ENCODE results near the gene ABCC4.

The ABCC4 gene

DNA sequence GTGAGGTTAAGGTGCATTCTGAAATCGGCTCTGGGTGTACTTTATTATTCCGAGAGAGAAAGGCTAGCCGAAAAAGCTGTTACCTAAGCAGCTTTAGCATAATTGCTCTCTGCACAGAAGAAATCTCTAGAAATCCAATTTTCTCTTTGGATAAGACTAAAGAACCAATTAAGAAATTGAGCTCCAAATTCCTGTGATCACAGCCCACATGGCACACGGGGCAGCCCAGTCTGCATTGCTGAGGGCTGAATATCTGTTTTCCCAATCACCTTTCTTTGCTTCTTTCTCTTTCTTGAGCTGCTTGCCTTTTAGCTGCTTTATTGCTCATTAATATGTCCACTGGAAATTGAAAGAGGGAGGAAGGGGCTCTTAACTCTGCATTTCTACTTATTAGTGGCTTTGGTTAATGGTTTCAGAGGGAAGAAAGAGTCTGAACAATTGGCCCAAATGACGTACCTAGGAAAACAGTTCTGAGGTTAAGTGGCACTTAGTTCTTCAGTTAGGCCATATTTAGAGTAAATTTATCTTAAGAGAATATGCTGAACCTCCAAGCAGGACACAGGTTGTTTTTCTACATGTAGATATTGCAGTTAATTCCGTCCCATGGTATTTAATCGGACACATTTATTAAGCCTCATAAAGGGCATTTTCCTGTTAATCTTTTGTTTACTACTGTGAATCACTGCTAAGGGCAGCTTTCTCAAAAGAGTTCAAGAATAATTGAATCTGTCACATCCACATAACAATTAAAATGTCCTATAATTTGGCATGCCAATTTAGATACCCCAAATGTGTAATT, 265.7 kb downstream of the ABCC4 start:
- Histone ChIP-seq H3K27me3 (no peaks in the 10 kb centered on the region), H3K4me1 (no peaks in the 10 kb centered on the region), H3K9me3 (no peaks in the 10 kb centered on the region), H3K27ac (no peak overlapping the region), H3K4me3 (no peak overlapping the region), H3K36me3 (no peaks in the 10 kb centered on the region)
- intact Hi-C loops (cut with DNase I; ENCODE audit: low total_unique reads) = no loop called here
- DNase-seq = no peak
- TF ChIP-seq, protein P1, sequence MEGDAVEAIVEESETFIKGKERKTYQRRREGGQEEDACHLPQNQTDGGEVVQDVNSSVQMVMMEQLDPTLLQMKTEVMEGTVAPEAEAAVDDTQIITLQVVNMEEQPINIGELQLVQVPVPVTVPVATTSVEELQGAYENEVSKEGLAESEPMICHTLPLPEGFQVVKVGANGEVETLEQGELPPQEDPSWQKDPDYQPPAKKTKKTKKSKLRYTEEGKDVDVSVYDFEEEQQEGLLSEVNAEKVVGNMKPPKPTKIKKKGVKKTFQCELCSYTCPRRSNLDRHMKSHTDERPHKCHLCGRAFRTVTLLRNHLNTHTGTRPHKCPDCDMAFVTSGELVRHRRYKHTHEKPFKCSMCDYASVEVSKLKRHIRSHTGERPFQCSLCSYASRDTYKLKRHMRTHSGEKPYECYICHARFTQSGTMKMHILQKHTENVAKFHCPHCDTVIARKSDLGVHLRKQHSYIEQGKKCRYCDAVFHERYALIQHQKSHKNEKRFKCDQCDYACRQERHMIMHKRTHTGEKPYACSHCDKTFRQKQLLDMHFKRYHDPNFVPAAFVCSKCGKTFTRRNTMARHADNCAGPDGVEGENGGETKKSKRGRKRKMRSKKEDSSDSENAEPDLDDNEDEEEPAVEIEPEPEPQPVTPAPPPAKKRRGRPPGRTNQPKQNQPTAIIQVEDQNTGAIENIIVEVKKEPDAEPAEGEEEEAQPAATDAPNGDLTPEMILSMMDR (IDR thresholded peaks at IDR 0.05) = no peak

DNA sequence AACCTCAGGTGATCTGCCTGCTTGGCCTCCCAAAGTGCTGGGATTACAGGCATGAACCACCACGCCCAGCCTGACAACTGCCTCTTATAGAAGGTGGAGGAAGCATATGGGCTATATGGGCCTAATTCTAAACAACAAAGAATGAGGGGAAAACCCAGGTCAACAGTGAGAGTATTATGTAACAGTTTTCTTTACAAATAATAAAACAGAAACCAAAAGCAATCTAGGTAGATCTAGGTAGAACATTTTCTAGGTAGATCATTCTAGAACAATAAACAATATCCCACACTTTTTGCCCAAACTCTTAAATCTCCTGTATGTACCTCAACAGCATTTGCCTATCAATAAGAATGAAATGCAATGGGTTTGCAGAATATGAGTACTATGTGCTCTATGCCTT, 267.4 kb downstream of the ABCC4 start:
- H3K27ac ChIP-seq = no peak overlapping the region
- intact Hi-C loops (cut with DNase I; ENCODE audit: low total_unique reads) = no loop called here
- H3K4me3 ChIP-seq = no peak overlapping the region
- TF ChIP-seq, protein P1 (IDR thresholded peaks at IDR 0.05) = no peak
- no peaks in the 10 kb centered on the region for H3K36me3 ChIP-seq
- H3K9me3 ChIP-seq = no peaks in the 10 kb centered on the region
- DNase-seq = no peak
- no peaks in the 10 kb centered on the region for H3K4me1 ChIP-seq
- no peaks in the 10 kb centered on the region for H3K27me3 ChIP-seq

DNA sequence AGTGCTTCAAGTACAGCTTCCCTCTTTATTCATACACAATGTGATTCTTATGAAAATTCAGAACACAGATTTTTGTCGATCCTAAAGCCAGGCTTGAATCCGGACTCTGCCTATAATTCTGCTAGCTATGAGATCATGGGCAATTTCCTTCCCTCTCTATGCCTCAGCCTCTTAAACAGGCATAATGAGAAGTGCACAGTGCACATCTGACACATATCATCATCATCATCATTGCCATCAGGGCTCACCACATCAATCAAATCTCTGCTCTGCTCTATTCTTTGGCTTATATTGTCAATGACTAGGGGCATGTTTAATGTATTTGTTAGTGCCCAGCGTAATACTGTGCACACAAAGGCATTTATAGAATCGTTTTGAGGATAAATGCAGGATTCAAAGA, 269.1 kb downstream of the ABCC4 start:
- no peaks in the 10 kb centered on the region for H3K27me3 ChIP-seq
- H3K4me3 ChIP-seq = no peak overlapping the region
- TF ChIP-seq, protein P1 (IDR thresholded peaks at IDR 0.05) = no peak
- intact Hi-C loops (cut with DNase I; ENCODE audit: low total_unique reads) = no loop called here
- H3K4me1 ChIP-seq = no peaks in the 10 kb centered on the region
- no peak for DNase-seq
- H3K9me3 ChIP-seq = no peaks in the 10 kb centered on the region
- H3K27ac ChIP-seq = no peak overlapping the region
- H3K36me3 ChIP-seq = no peaks in the 10 kb centered on the region

DNA sequence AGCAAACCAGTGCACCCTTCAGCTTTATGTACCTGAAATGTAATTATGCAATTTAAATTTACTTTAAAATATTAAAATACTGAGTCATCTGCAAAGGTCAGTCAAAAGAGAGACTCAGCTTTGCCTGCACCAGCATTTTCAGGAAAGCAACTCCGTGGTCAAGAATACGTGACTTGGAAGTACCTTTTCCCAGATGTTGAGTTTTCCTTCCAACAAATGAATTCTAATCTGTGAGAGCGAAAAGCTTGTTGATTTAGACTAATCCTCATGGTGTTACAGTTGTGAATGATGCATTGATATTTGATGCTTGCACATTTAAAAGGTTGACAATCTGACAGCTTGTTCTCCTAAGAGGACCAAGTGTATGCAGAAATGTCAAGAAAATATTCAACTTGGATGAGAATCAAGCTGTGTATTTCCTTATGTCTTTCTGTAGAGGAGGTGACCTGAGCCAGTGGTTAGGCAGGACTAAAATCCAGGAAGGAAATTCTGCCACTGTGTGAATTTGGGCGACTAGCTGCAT, 270.4 kb downstream of the ABCC4 start:
- TF ChIP-seq, protein P1 (IDR thresholded peaks at IDR 0.05) = no peak
- intact Hi-C loops (cut with DNase I; ENCODE audit: low total_unique reads) = no loop called here

DNA sequence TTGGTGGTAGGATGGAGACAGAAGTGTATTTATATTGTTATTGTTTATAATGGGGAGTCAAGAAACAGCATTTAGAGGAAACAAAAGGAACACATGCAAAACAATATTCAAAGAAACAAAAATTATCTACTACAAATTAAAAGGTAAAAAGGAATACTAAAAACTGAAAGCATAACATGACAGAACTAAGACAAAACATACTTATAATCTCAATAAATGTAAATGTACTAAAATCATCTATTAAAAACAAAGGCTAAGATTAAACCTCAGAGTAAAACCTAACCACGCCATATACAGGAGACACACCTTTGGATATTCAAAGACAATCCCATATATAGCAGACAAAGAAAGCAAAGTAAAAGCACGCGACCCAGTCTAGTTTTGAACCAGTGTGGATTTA, 273.6 kb downstream of the ABCC4 start:
- DNase-seq = no peak
- intact Hi-C loops (cut with DNase I; ENCODE audit: low total_unique reads) = no loop called here
- no peaks in the 10 kb centered on the region for H3K36me3 ChIP-seq

More for the DNA sequence above, 270.4 kb downstream of the ABCC4 start:
- no peak for DNase-seq
- Histone ChIP-seq H3K27me3 (no peaks in the 10 kb centered on the region), H3K4me3 (no peak overlapping the region), H3K27ac (no peak overlapping the region), H3K9me3 (no peaks in the 10 kb centered on the region), H3K4me1 (no peaks in the 10 kb centered on the region), H3K36me3 (no peaks in the 10 kb centered on the region)

More for the DNA sequence above, 273.6 kb downstream of the ABCC4 start:
- TF ChIP-seq, protein P1 (IDR thresholded peaks at IDR 0.05) = no peak
- Histone ChIP-seq H3K27ac (no peak overlapping the region), H3K9me3 (no peaks in the 10 kb centered on the region), H3K27me3 (no peaks in the 10 kb centered on the region), H3K4me1 (no peaks in the 10 kb centered on the region), H3K4me3 (no peak overlapping the region)

Measured in tibial artery (tissue), 4 donors.